Ishikawa (cell line): Measurements from ENCODE around the gene TPD52L1.

Source experiments
- CEBPB ChIP-seq: IDR thresholded peaks from 2 replicates; pipeline ENCODE4 v1.6.1; 2012
- CREB1 ChIP-seq: IDR thresholded peaks from 2 replicates; pipeline ENCODE4 v1.6.1; 2012; ENCODE audit warnings: low read depth
- EP300 ChIP-seq: IDR thresholded peaks from 2 replicates; pipeline ENCODE4 v1.6.1; 2012; ENCODE audit warnings: borderline replicate concordance
- FOXM1 ChIP-seq: IDR thresholded peaks from 2 replicates; pipeline ENCODE4 v1.6.1; 2012; ENCODE audit warnings: low read depth, borderline replicate concordance
- MAX ChIP-seq: IDR thresholded peaks from 2 replicates; pipeline ENCODE4 v1.6.1; 2012
- NFIC ChIP-seq: IDR thresholded peaks from 2 replicates; pipeline ENCODE4 v1.6.1; 2012
- RAD21 ChIP-seq: IDR thresholded peaks from 2 replicates; pipeline ENCODE4 v1.6.1; 2012; ENCODE audit warnings: low read depth
- REST ChIP-seq: IDR thresholded peaks from 2 replicates; pipeline ENCODE4 v1.6.1; 2012; ENCODE audit warnings: low read depth, mild to moderate bottlenecking
- TEAD4 ChIP-seq: IDR thresholded peaks from 2 replicates; pipeline ENCODE4 v1.6.1; 2012
- YY1 ChIP-seq: IDR thresholded peaks from 2 replicates; pipeline ENCODE4 v1.6.1; 2012; ENCODE audit warnings: low read depth
- ZBTB7A ChIP-seq: IDR thresholded peaks from 2 replicates; pipeline ENCODE4 v1.6.1; 2012; ENCODE audit warnings: low read depth

GRCh38 chr6:125107896-125108295 lies 45.7 kb upstream of the TPD52L1 start:
- TF ChIP-seq ZBTB7A (no peak), EP300 (no peak), RAD21 (no peak), FOXM1 (no peak), YY1 (no peak), REST (no peak), TEAD4 (no peak), MAX (no peak), NFIC (no peak), CREB1 (no peak), CEBPB (no peak)
